ENCODE measurements around the gene HOXC10.
A peak's percentile ranks its signal among the peaks of the same experiment; 100 is the strongest.

HOXC10 gene

DNA sequence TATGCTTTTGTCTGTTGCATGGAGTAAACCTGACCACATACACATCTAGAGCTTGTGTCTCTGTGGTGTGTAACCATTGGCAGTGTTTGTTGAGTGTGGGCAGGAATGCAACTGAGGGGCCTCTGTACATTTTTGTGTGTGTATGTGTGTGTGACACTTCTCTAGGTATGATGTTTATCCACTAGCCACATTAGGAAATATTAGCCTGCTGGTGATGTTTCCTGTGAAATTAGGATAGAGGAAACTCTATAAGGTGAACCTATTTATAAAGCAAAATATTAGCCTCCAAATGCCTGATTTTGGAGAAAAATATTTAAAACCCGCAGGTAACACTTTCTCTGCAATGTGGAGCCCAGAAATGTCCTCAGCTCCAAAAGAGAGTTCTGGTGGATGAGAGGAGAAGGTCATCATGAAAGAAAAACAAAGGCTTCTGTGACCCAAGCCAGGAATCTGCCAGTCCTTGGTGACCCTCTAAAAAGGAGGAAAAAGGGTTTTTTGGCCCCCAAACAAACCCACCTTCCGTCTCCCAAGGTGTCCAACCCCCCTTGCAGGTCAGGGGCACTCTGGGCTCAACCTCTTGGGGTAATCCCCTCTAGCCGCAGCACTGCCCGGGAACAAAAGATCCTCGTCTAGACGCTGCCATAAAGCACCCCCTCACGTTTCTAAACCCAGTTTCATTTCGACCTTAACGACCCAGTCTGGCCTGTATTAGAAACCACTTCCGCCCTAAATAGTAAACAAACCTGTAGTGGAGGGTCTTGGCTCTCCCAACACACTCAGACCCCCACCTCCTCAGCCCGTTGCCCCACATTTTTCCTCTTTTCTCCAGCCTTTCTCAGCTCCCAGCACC is 7.1 kb upstream of the HOXC10 start:
- no peak for DNase-seq

DNA sequence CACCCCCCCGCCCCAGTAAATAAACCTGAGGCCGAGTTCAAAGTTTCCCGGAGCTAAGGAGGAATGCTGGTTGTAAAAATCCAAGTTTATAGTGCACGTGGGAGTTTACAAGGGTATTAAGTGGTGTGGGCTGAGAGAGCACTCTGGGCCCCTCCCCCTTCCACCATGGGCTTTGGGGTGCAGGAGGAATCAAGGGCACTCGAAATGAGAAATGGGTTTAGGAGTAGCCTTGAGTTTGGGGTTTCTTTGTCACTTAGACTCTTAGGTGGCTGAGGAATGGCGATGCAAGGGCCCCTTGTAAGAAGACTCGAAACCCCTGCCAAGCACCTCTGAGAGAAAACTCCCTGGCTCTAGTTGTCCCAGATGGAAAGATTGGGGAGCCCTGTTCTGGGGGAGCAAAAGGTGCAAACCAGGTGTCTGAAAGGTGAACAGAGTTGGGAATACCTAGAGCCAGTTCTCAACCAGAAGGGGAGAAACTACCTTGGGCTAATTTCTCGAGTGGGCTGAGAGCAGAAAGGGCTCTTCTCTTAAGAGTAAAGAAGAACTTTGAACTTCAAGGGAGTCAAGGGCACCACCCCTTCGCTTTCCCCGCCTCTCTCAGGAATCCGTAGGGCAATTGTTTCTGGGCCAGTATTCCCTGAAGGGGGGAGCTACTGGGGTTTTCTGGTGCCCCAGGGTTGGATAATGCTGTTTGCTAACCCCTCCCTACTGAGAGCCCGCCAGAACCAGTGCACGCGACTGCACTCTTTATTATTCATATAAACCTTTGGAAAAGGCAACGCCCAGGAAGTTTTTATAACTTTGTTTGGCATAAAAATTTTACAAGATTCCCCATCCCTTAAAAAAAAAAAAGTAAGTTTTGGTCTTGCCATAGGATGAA is 6.2 kb upstream of the HOXC10 start:
- DNase-seq = no peak

- no peak for DNase-seq
Observed at GRCh38 chr12:53980104-53980801, 4.7 kb upstream of the HOXC10 start.

GRCh38 chr12:53980802-53981496 is 4.0 kb upstream of the HOXC10 start:
- no peak for DNase-seq

DNA sequence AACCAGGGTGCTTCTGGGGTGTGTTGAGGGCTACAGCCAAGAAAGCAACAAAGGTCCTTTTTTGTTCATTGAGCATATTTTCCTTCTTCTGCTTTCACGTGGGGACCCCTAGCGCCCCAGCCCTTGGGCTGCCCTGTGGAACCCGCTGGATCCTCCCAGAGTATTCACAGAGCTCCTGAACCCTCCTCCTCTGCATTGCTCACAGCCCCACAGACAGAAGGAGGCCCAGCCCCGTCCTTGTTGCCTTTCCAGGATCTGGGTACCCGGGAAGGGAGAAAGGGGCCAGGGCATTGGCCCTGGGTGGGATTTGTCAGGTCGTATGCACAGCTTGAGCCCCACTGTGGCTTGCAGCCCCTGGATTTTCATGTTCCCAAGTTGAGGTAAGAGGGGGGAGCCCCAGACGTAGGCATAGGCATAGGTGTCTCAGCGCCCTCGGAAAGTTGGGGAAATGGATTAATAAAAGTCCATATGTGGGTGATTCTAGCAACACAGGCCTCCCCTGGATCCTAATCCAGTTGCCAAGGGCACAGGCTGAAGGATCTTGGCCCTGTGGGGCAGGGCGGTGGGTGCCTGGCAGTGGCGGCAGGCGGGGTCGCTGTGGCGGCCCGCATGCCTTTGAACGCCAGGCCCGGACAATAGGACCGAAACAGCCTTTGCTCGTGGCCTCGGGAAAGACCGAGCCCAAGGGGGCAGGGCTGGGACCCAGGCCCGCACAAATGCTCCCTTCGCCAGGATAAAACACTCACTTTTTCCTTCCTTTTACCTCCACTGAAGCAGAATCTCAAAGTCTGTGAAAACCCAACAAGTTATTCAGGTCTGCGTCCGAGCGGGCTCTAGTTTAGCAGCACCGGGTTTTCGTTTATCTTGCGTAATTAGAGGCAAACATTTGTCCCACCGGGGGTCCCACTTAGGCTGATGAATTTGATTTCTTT is 3.0 kb upstream of the HOXC10 start:
- no peak for DNase-seq

DNA sequence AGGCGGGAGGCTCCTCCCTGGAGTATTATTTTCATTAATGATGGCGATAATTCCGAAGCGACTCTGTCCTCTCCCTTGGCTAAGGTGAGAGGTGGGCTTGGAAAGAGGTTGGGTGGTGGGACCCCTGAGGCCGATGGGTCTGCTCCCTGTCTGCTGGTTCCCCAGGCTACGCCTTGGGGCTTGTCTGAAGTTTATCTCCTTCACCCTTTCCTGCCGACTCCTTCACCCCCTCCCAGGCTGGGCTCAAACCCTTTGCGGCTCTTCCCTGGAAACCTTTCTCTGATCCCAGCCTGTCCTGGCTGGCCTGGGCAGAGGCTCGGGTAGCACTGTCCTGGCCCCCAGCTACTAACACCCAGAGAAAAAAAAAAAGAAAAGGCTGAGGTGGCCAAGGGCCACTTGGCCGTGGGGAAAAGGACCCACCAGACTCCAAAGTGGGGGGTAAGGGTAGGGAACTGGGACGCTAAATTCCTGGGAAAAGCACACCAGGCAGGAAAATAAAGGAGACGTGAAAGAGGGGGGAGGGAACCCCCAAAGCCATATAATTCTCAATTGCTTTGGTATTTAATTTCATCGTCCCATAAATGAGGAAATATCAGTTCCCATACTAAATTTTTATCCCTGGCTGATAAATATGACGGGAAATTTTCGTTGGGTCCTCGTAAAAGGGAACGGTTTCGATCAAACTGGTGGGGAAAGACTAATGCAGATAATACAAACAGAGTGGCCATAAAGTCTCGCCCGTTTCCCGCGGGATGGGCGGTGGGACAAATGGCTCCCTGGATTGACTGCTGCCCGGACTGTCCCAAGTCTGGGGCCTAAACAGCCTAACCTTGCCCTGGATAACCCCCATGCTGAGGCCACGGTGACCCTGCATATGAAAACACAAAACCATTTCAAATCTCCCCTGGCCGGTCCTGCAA is 2.0 kb upstream of the HOXC10 start:
- DNase-seq = no peak

DNA sequence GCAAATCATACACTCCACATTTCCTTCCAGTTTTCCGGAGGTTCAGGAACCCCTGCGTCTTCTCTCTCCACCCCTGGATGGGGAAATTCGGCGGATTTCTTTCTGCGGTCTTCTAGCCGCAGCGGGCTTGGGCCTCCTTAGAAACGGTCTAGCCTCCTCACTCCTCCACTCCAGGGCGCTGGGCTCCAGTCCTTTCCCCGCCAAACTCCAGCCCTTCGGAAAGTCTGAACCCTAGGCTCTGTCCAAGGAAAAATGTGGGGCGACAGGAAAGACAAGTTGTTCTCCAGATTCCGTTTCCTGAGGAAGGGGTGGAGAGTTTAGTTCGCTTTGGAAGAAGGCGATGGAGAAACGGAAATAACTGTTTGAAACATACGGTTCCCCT is 1.4 kb upstream of the HOXC10 start:
- no peak for DNase-seq

- no peak for DNase-seq
Observed at GRCh38 chr12:53983950-53984572, 885 bp upstream of the HOXC10 start.

DNA sequence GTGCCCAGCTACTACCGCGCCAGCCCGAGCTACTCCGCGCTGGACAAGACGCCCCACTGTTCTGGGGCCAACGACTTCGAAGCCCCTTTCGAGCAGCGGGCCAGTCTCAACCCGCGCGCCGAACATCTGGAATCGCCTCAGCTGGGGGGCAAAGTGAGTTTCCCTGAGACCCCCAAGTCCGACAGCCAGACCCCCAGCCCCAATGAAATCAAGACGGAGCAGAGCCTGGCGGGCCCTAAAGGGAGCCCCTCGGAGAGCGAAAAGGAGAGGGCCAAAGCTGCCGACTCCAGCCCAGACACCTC is 697 bp downstream of the HOXC10 start:
- no peak for DNase-seq

- no peak for DNase-seq
Observed at GRCh38 chr12:53985994-53986685, 1.2 kb downstream of the HOXC10 start.

DNA sequence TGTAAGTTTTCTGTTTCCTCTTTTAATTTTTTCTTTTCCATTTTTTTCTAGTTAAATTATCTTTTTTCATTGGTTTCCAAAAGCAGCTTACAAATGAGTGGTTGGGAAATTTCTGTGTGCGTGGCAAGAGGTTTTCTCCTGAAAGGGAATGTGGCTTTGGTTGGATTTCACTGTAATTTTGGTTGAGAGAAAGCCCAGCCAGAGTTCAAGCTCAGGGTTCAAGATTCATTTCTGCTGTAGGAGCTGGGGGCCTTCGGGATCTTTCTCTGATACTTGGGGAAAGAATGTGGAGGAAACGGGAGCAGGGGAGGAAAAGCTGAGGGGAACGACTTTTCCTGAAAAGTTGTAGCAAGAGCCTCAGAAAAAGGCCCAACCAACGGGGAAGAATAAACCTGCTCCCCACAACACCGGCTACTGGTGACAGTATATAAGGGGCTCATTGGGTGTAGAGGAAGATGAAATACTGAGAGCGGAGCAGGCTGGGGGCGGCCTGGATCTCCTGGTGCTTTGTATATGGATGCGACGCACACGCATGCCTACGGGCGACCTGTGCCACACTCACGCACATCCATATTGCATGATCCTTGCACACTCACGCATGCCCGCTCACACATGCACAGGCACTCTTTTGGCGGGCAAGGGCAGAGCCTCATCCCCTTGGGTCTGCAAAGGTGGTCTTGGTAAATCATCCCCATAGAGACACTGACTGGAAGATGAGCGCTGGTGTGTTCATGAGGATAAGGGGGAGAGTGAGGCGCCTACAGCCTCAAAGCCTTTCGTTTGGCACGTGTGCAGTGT is 1.9 kb downstream of the HOXC10 start:
- DNase-seq = no peak

DNA sequence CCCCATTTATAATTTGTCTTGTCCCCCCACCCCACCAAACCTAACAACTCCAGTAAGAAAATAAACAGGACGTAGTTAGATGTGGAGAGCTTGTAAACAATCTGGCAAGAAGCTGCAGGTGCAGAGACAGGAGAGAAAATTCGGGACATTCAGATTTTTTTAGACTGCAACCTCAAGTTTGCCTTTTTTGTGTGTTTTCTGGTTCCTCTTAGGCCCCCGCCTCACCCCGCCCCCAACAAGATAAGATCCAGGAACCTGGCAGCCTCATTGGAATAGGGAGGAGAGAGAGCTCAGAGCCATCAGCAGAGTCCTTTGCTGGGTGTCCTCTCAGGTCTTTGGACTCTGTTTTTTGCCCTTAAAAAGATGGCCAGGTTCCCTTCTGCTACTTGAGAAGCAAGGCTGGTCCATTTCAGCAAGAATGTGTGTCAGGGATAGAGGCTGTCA is 2.9 kb downstream of the HOXC10 start:
- no peak for DNase-seq

DNA sequence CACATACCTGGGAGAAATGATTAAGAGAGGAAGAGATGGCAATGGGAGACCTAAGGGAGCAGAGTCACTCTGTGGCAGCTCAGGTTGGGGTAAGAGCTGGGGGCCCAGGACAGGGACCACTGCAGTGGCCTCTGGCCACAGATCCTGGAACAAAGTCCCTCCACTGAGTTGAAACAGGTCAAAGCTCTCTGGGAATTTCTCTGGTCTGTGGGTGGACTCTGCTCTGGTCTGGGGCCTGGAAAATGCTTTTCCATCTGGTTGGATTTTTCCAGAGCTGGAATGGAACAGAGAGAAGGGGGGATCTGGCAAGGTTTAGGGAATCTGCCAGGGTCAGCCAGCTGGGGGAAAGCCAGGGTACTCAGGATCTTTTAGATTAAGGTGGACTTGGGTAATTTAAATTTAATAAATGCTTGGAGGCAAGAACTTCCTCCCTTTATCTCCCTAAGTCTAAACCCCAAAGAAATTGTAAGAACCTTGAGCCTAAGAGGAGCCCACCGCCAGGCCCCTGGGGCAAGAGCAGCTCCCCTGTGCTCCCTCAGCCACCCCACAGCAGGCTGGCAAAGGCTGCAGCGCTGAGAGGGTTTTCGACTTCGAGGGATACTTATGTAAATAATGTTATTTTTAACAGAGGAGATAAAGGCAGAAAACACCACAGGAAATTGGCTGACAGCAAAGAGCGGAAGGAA is 3.7 kb downstream of the HOXC10 start:
- no peak for DNase-seq

GRCh38 chr12:53989227-53990113 is 4.5 kb downstream of the HOXC10 start:
- peak; percentile 44 for DNase-seq

DNA sequence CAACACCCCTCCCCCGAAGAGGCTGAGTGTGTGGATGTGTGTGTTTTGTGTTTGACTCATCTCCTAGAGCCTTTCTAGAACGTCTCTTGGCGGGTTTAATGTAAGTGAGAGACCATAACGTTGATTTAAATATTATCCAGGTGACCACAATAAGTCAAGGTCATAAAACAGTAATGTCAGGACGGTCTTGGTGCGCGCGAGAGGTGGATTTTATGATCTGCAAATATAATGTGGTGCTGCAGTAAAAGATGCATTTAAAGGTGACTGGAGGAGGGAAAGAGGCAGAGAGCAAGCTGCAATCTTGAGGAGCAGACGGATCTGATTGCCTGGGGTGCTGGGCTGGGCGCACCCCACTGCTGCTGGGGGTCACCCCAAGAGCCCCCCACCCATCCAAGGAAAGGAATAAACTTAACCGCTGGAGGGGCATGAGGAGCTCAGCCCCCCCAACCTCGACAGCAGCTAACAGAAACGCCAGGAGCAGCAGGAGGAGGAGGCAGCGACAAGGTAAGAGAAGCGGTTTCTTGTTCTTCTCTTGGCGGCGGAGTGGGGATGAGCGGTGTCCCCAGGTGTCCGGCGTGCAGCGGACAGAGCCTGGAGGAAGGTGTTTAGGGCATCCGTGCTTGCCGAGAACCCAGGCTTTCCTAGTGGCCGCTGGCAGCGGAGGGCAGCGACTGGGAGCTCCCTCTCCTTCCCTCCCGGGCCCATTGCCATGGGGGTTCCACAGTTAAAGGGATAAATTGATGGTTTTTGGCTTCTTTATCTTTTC is 5.5 kb downstream of the HOXC10 start:
- no peak for DNase-seq

DNA sequence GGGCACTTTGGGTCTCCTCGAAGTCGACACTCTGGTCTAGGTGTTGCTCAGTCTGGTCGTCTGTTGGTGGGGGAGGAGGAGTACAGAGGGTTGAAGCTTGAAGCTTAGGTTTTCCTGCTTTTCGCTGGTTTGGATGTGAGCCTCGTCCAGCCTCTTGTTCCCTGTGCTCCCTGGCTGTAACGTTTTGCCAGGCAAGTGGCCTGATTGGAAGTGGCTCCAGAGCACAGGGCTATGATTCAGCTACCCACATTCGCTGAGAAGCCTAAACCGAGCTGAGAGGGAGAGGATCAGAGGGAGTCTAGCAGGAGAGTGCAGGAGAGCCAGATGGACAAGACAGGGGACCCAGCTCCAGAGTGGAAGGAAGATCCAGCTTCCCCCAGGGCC is 6.1 kb downstream of the HOXC10 start:
- no peak for DNase-seq
